ENCODE measurements around the gene SCYL2.

- no peak for TF ChIP-seq CTCF (IDR thresholded peaks at IDR 0.05; ENCODE audit: low read depth, low read length, poor library complexity, severe bottlenecking)
- no peak for TF ChIP-seq EZH2phosphoT487 (IDR thresholded peaks at IDR 0.05; ENCODE audit: borderline replicate concordance, low read length)
These were observed at the start of gene SCYL2, which contains the start of gene DEPDC4 for GRCh38 chr12:100266835-100267602.

Measured in DOHH2 (cell line).